Superior temporal gyrus (tissue), 1 donor: Measurements from ENCODE around the gene AP3M1.
"Not testable (repeated sequence)": the region's sequence is repeated elsewhere in the genome, so short reads cannot be mapped to it uniquely, and the experiment has no call there.

Experiments used
- DNase-seq: peaks from one replicate; pipeline ENCODE4 v3.0.0-alpha.2; 2016; ENCODE audit errors: extremely low spot score

AP3M1 gene

GRCh38 chr10:74163319-74164068 is 12.9 kb upstream of the AP3M1 start:
- DNase-seq, result no peak

GRCh38 chr10:74160013-74160412 is 9.4 kb upstream of the AP3M1 start:
- DNase-seq, result no peak

- DNase-seq, result no peak
Observed at GRCh38 chr10:74156919-74157289, 6.3 kb upstream of the AP3M1 start.

GRCh38 chr10:74153676-74154075 is 3.0 kb upstream of the AP3M1 start:
- no peak for DNase-seq

- DNase-seq, result no peak
Observed at GRCh38 chr10:74153123-74153522, 2.5 kb upstream of the AP3M1 start.

GRCh38 chr10:74151879-74152722 is 1.5 kb upstream of the AP3M1 start:
- DNase-seq, result no peak

- DNase-seq, result no peak
Observed at GRCh38 chr10:74150990-74151878, 606 bp upstream of the AP3M1 start, which contains the start of gene ADK. ADK (plus strand) TSS chr10:74151221; CDS start chr10:74151279, 58 bp downstream.

GRCh38 chr10:74146980-74147379 is 3.6 kb downstream of the AP3M1 start:
- not testable (repeated sequence) for DNase-seq

GRCh38 chr10:74145133-74145532 is 5.5 kb downstream of the AP3M1 start:
- no peak for DNase-seq

- no peak for DNase-seq
Observed at GRCh38 chr10:74140553-74140952, 10.1 kb downstream of the AP3M1 start.

- no peak for DNase-seq
Observed at GRCh38 chr10:74139981-74140380, 10.6 kb downstream of the AP3M1 start.

- DNase-seq, result not testable (repeated sequence)
Observed at GRCh38 chr10:74138596-74138995, 12.0 kb downstream of the AP3M1 start.

- DNase-seq, result no peak
Observed at GRCh38 chr10:74137992-74138391, 12.6 kb downstream of the AP3M1 start.

- DNase-seq, result no peak
Observed at GRCh38 chr10:74135452-74135851, 15.2 kb downstream of the AP3M1 start.

- DNase-seq, result no peak
Observed at GRCh38 chr10:74133923-74134820, 16.5 kb downstream of the AP3M1 start.

- DNase-seq, result no peak
Observed at GRCh38 chr10:74123081-74123480, 27.5 kb downstream of the AP3M1 start.

- no peak for DNase-seq
Observed at GRCh38 chr10:74122060-74122459, 28.6 kb downstream of the AP3M1 start.

GRCh38 chr10:74121368-74121767 is 29.3 kb downstream of the AP3M1 start:
- no peak for DNase-seq

GRCh38 chr10:74120911-74121310 is 29.7 kb downstream of the AP3M1 start:
- peak; percentile 32 for DNase-seq

- no peak for DNase-seq
Observed at GRCh38 chr10:74118804-74119203, 31.8 kb downstream of the AP3M1 start.

GRCh38 chr10:74117738-74118137 is 32.9 kb downstream of the AP3M1 start:
- DNase-seq, result no peak
